CD4-positive, alpha-beta T cell (primary cell): Measurements from ENCODE around the gene PTPRZ1. TPM values are rescaled to one million over a fixed set of nuclear protein-coding genes. Genes with fewer than 3 reads are reported as not detected.
A peak's percentile ranks its signal among the peaks of the same experiment; 100 is the strongest.

ENCODE experiments used
- ATAC-seq: fragments of 200-7000 bp; cut with Tn5 transposase; one replicate; pipeline ENCODE4 v1.10.0; 2022; ENCODE audit warnings: mild to moderate bottlenecking; ENCODE audit not compliant: poor library complexity
- CTCF ChIA-PET: fragments of 350-600 bp; sonication (Branson Sonifier 250); formaldehyde crosslinking; loops from one replicate; lab custom pipeline; 2021; ENCODE audit warnings: antibody characterized with exemption, inconsistent platforms; lab: Charles Lee
- POLR2A ChIA-PET: fragments of 350-600 bp; sonication (Branson Sonifier 250); formaldehyde crosslinking; loops from one replicate; lab custom pipeline; 2021; ENCODE audit warnings: antibody characterized with exemption, inconsistent platforms; lab: Charles Lee
- DNase-seq, 14 experiments: peaks; one replicate each; pipeline ENCODE4 v3.0.0-alpha.2; 2013 to 2020; ENCODE audit warnings: mixed read lengths in 2 of 14
- H3K27ac ChIP-seq, 2 donors: one replicate each; pipeline versions ENCODE4 v1.5.1 to v1.7.0; 2013; ENCODE audit warnings: low read length in 2 of 2, low read depth in 1 of 2, mild to moderate bottlenecking in 1 of 2
- H3K27me3 ChIP-seq, 2 experiments: 1 replicate in 1 of 2; 2 replicates in 1 of 2; pipeline versions ENCODE4 v1.6.1 to v1.7.0; 2013; ENCODE audit warnings: low read length in 2 of 2, control low read depth in 1 of 2, mild to moderate bottlenecking in 1 of 2, moderate library complexity in 1 of 2; ENCODE audit not compliant: insufficient read depth in 2 of 2, control insufficient read depth in 1 of 2
- H3K36me3 ChIP-seq: one replicate; pipeline ENCODE4 v1.6.1; 2013; ENCODE audit warnings: low read length, control low read depth; ENCODE audit not compliant: insufficient read depth
- H3K4me1 ChIP-seq: one replicate; pipeline ENCODE4 v1.6.1; 2013; ENCODE audit warnings: low read length, control low read depth; ENCODE audit not compliant: insufficient read depth
- H3K4me3 ChIP-seq: one replicate; pipeline ENCODE4 v1.5.1; 2013; ENCODE audit warnings: mild to moderate bottlenecking, low read length, moderate library complexity
- H3K9me3 ChIP-seq, 2 experiments: 1 replicate in 1 of 2; 2 replicates in 1 of 2; pipeline versions ENCODE4 v1.6.1 to v1.7.0; 2013; ENCODE audit warnings: low read length in 2 of 2, mild to moderate bottlenecking in 2 of 2, control low read depth in 1 of 2, moderate library complexity in 1 of 2; ENCODE audit not compliant: control insufficient read depth in 1 of 2, insufficient read depth in 1 of 2
- H3K27ac Mint-ChIP-seq: one replicate; pipeline ENCODE4 v1.8.0; 2020; ENCODE audit warnings: mixed read lengths
- H3K27me3 Mint-ChIP-seq: one replicate; pipeline ENCODE4 v1.8.0; 2021; ENCODE audit warnings: mixed read lengths
- H3K36me3 Mint-ChIP-seq: one replicate; pipeline ENCODE4 v1.8.0; 2021; ENCODE audit warnings: low read depth, mixed read lengths
- H3K4me1 Mint-ChIP-seq: one replicate; pipeline ENCODE4 v1.8.0; 2021; ENCODE audit warnings: low read depth, mixed read lengths
- H3K4me3 Mint-ChIP-seq: one replicate; pipeline ENCODE4 v1.8.0; 2020; ENCODE audit warnings: mild to moderate bottlenecking, mixed read lengths
- H3K9me3 Mint-ChIP-seq: one replicate; pipeline ENCODE4 v1.8.0; 2020; ENCODE audit warnings: mixed read lengths
- CTCF ChIP-seq: fragments of 200-600 bp; IDR thresholded peaks from one replicate; pipeline ENCODE4 v1.8.0; 2022; ENCODE audit warnings: antibody characterized with exemption, mild to moderate bottlenecking
- intact Hi-C, 2 experiments: fragments of 100-400 bp; cut with DNase I in 1 of 2; cut with micrococcal nuclease in 1 of 2; formaldehyde crosslinking; loops; one replicate each; pipeline versions ENCODE4 v1.15.1 to v1.9.0; 2023 to 2025; cut with DNase I, micrococcal nuclease
- total RNA-seq, 174 experiments: library from RNA in 2 of 174; stranded (reverse) in 2 of 174; gene quantifications; one replicate each; pipeline ENCODE4 v1.2.3 and lab custom pipeline; 2021 to 2026

PTPRZ1 gene
- total RNA-seq, 2 experiments from 2014 or later, result not detected

DNA sequence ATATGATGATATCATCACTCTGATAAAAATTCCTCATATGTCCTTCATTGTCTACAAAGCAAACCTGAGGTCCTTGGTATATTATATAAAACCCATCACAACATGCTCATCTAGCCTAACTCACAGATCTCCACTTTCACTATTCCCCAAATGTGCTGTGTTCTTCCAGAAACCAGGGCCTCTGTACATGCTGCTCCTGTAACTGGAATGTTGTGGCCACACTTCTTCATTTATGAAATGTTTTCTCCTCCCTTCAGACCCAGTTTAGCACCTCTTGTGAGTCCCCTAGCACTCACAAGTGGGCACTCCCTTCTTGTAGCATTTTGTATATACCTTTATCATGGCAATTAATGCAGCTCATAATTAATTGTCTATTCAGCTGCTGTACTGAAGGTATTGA is 209.2 kb downstream of the PTPRZ1 start:
- H3K36me3 Mint-ChIP-seq, result peaks cover 10% of the 10 kb centered on the region
- H3K9me3 Mint-ChIP-seq, result peaks cover 1% of the 10 kb centered on the region
- no peaks in the 10 kb centered on the region for H3K27me3 Mint-ChIP-seq
- ATAC-seq, result no peak
- Histone ChIP-seq H3K9me3 (no peaks in the 10 kb centered on the region), H3K27ac (no peak overlapping the region), H3K4me3 (no peak overlapping the region), H3K36me3 (no peaks in the 10 kb centered on the region), H3K4me1 (no peaks in the 10 kb centered on the region), H3K27me3 (no peaks in the 10 kb centered on the region)
- ChIA-PET POLR2A (no interaction called here), CTCF (no interaction called here)
- H3K4me1 Mint-ChIP-seq, result no peaks in the 10 kb centered on the region
- no peak for DNase-seq
- TF ChIP-seq CTCF, result no peak
- no peak overlapping the region for H3K27ac Mint-ChIP-seq
- intact Hi-C loops, result no loop called here
- no peak overlapping the region for H3K4me3 Mint-ChIP-seq

DNA sequence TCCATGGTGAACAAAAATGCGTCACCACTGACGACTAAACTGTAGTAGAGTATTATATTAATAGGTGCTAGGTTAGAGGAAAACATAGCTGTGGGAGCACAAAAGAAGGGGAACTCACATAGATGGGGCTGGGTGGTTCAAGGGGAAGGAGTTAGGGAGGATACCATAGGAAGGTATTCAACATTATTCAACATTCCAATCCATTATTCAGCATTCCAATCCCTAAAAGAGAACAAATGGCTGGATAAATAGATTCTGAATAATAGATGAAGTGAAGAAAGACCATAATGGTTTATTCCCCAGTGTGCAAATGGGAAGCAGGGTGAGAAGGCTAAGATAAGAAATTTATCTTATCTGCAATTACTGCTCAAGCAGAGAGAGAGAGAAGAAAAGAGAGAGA is 209.7 kb downstream of the PTPRZ1 start:
- Histone ChIP-seq H3K9me3 (no peaks in the 10 kb centered on the region), H3K4me3 (no peak overlapping the region), H3K27ac (no peak overlapping the region), H3K36me3 (no peaks in the 10 kb centered on the region), H3K4me1 (no peaks in the 10 kb centered on the region), H3K27me3 (no peaks in the 10 kb centered on the region)
- H3K4me3 Mint-ChIP-seq, result no peak overlapping the region
- no peak overlapping the region for H3K27ac Mint-ChIP-seq
- H3K4me1 Mint-ChIP-seq, result no peaks in the 10 kb centered on the region
- ChIA-PET POLR2A (no interaction called here), CTCF (no interaction called here)
- DNase-seq (no peak), ATAC-seq (no peak)
- intact Hi-C loops, result no loop called here
- TF ChIP-seq CTCF, result no peak
- H3K9me3 Mint-ChIP-seq, result peaks cover under 1% of the 10 kb centered on the region
- H3K36me3 Mint-ChIP-seq, result peaks cover 5% of the 10 kb centered on the region
- H3K27me3 Mint-ChIP-seq, result no peaks in the 10 kb centered on the region

- Mint-ChIP-seq H3K36me3 (peaks cover 3% of the 10 kb centered on the region), H3K27ac (no peak overlapping the region), H3K4me1 (no peaks in the 10 kb centered on the region), H3K27me3 (no peaks in the 10 kb centered on the region), H3K4me3 (no peak overlapping the region), H3K9me3 (no peaks in the 10 kb centered on the region)
- no peaks in the 10 kb centered on the region for H3K36me3 ChIP-seq
- ChIA-PET CTCF (no interaction called here), POLR2A (no interaction called here)
- H3K4me1 ChIP-seq, result no peaks in the 10 kb centered on the region
- peak; percentile 48 for TF ChIP-seq CTCF
- ATAC-seq (peak; percentile 52), DNase-seq (peak; percentile 2 to 66 (median 29))
- no peaks in the 10 kb centered on the region for H3K27me3 ChIP-seq
- H3K9me3 ChIP-seq, result no peaks in the 10 kb centered on the region
- intact Hi-C loops, result no loop called here
- H3K4me3 ChIP-seq, result no peak overlapping the region
- no peak overlapping the region for H3K27ac ChIP-seq
These were observed 220.2 kb downstream of the PTPRZ1 start for GRCh38 chr7:122092964-122093797.
